Ascending aorta (tissue), 2 donors: ENCODE results near the gene APOE. TPM values are rescaled to one million over a fixed set of nuclear protein-coding genes. Genes with fewer than 3 reads are reported as not detected.

ENCODE experiments used
- DNase-seq, 2 donors: peaks; one replicate each; pipeline ENCODE4 v3.0.0-alpha.2; 2019; ENCODE audit warnings: low spot score in 2 of 2
- H3K27ac ChIP-seq, 2 donors: fragments of 200-600 bp; sonication (generic); one replicate each; pipeline ENCODE4 v1.5.1; 2016 to 2017; ENCODE audit warnings: mild to moderate bottlenecking in 1 of 2
- H3K27me3 ChIP-seq: fragments of 200-600 bp; sonication (generic); one replicate; pipeline ENCODE4 v1.5.1; 2017
- H3K36me3 ChIP-seq, 2 donors: fragments of 200-600 bp; sonication (generic); one replicate each; pipeline ENCODE4 v1.5.1; 2016
- H3K4me1 ChIP-seq, 2 donors: fragments of 200-600 bp; sonication (generic); one replicate each; pipeline ENCODE4 v1.5.1; 2016 to 2017; ENCODE audit warnings: mild to moderate bottlenecking in 1 of 2
- H3K4me3 ChIP-seq, 2 donors: fragments of 200-600 bp; sonication (generic); one replicate each; pipeline ENCODE4 v1.5.1; 2016 to 2017; ENCODE audit warnings: mild to moderate bottlenecking in 1 of 2
- H3K9me3 ChIP-seq, 2 donors: fragments of 200-600 bp; sonication (generic); one replicate each; pipeline ENCODE4 v1.5.1; 2016
- CTCF ChIP-seq, 3 experiments: fragments of 200-600 bp in 2 of 3; fragments of 450-650 bp in 1 of 3; sonication (generic) in 2 of 3; IDR thresholded peaks; one replicate each; pipeline ENCODE4 v1.5.1; 2016 to 2019; ENCODE audit warnings: antibody characterized with exemption in 3 of 3, mild to moderate bottlenecking in 1 of 3, moderate library complexity in 1 of 3
- intact Hi-C: fragments of 100-400 bp; cut with DNase I; formaldehyde crosslinking; loops from one replicate; pipeline ENCODE4 v1.15.1; 2023
- total RNA-seq: library from RNA; depleted of rRNA; stranded (reverse); fragments of >200 nt; gene quantifications from one replicate; pipeline ENCODE4 v1.1.0, GENCODE V29; 2016

APOE gene
- total RNA-seq, 1 donor from 2014 or later: 436 TPM

- Histone ChIP-seq H3K27ac (no peak overlapping the region), H3K27me3 (peaks cover 3% of the 10 kb centered on the region), H3K36me3 (peaks cover 30 to 41% of the 10 kb centered on the region in 2 donors), H3K4me1 (peaks cover 0 to 5% of the 10 kb centered on the region in 2 donors), H3K9me3 (no peaks in the 10 kb centered on the region), H3K4me3 (no peak overlapping the region)
- DNase-seq: peak in 1 of 2 donors; percentile 88
- TF ChIP-seq CTCF (IDR thresholded peaks at IDR 0.05): peak; percentile 92 to 99 (median 95)
- intact Hi-C loops: loop anchor here (1.0 to 10.0 kb wide), 3 partner anchors 47 to 431 kb away; partner anchors contain the start of gene EXOC3L2
These were observed 1.8 kb upstream of the APOE start for GRCh38 chr19:44903602-44904425.

DNA sequence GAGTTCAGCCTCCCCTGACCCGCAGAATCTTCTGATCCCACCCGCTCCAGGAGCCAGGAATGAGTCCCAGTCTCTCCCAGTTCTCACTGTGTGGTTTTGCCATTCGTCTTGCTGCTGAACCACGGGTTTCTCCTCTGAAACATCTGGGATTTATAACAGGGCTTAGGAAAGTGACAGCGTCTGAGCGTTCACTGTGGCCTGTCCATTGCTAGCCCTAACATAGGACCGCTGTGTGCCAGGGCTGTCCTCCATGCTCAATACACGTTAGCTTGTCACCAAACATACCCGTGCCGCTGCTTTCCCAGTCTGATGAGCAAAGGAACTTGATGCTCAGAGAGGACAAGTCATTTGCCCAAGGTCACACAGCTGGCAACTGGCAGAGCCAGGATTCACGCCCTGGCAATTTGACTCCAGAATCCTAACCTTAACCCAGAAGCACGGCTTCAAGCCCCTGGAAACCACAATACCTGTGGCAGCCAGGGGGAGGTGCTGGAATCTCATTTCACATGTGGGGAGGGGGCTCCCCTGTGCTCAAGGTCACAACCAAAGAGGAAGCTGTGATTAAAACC is 1.1 kb upstream of the APOE start:
- peaks cover 0 to 5% of the 10 kb centered on the region in 2 donors for H3K4me1 ChIP-seq
- H3K27ac ChIP-seq: no peak overlapping the region
- peaks cover 27 to 36% of the 10 kb centered on the region in 2 donors for H3K36me3 ChIP-seq
- no peak overlapping the region for H3K4me3 ChIP-seq
- peaks cover 3% of the 10 kb centered on the region for H3K27me3 ChIP-seq
- TF ChIP-seq CTCF (IDR thresholded peaks at IDR 0.05): no peak
- intact Hi-C loops: loop anchor here (5.0 to 10.0 kb wide), 2 partner anchors 343 to 430 kb away; partner anchors contain the start of gene EXOC3L2
- DNase-seq: no peak
- H3K9me3 ChIP-seq: no peaks in the 10 kb centered on the region

DNA sequence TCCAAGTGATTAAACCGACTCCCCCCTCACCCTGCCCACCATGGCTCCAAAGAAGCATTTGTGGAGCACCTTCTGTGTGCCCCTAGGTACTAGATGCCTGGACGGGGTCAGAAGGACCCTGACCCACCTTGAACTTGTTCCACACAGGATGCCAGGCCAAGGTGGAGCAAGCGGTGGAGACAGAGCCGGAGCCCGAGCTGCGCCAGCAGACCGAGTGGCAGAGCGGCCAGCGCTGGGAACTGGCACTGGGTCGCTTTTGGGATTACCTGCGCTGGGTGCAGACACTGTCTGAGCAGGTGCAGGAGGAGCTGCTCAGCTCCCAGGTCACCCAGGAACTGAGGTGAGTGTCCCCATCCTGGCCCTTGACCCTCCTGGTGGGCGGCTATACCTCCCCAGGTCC is 2.0 kb downstream of the APOE start:
- no peaks in the 10 kb centered on the region for H3K9me3 ChIP-seq
- H3K4me3 ChIP-seq: no peak overlapping the region
- peaks cover 3% of the 10 kb centered on the region for H3K27me3 ChIP-seq
- H3K27ac ChIP-seq: no peak overlapping the region
- no peak for TF ChIP-seq CTCF (IDR thresholded peaks at IDR 0.05)
- intact Hi-C loops: loop anchor here (10.0 kb wide), 1 partner anchor 427 kb away; no protein-coding TSS in a partner anchor
- peaks cover 3 to 7% of the 10 kb centered on the region in 2 donors for H3K36me3 ChIP-seq
- peaks cover 0 to 5% of the 10 kb centered on the region in 2 donors for H3K4me1 ChIP-seq
- no peak for DNase-seq

- no peak overlapping the region for H3K4me3 ChIP-seq
- intact Hi-C loops: loop anchor here (10.0 kb wide), 1 partner anchor 427 kb away; no protein-coding TSS in a partner anchor
- no peaks in the 10 kb centered on the region for H3K9me3 ChIP-seq
- no peak for TF ChIP-seq CTCF (IDR thresholded peaks at IDR 0.05)
- peaks cover 0 to 5% of the 10 kb centered on the region in 2 donors for H3K4me1 ChIP-seq
- H3K36me3 ChIP-seq: peaks cover 0 to under 1% of the 10 kb centered on the region in 2 donors
- no peak overlapping the region for H3K27ac ChIP-seq
- peaks cover 3% of the 10 kb centered on the region for H3K27me3 ChIP-seq
- DNase-seq: no peak
These were observed 2.7 kb downstream of the APOE start for GRCh38 chr19:44908074-44908835.

DNA sequence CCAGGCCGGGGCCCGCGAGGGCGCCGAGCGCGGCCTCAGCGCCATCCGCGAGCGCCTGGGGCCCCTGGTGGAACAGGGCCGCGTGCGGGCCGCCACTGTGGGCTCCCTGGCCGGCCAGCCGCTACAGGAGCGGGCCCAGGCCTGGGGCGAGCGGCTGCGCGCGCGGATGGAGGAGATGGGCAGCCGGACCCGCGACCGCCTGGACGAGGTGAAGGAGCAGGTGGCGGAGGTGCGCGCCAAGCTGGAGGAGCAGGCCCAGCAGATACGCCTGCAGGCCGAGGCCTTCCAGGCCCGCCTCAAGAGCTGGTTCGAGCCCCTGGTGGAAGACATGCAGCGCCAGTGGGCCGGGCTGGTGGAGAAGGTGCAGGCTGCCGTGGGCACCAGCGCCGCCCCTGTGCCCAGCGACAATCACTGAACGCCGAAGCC is 3.3 kb downstream of the APOE start:
- Histone ChIP-seq H3K9me3 (no peaks in the 10 kb centered on the region), H3K27me3 (peaks cover 3% of the 10 kb centered on the region), H3K4me1 (peaks cover 0 to 5% of the 10 kb centered on the region in 2 donors), H3K27ac (no peak overlapping the region), H3K4me3 (no peak overlapping the region), H3K36me3 (no peaks in the 10 kb centered on the region)
- intact Hi-C loops: loop anchor here (10.0 kb wide), 1 partner anchor 426 kb away; no protein-coding TSS in a partner anchor
- DNase-seq: no peak
- TF ChIP-seq CTCF (IDR thresholded peaks at IDR 0.05): no peak
